Transverse colon (tissue), 4 donors: Measurements from ENCODE around the gene POLR2L. TPM values are rescaled to one million over a fixed set of nuclear protein-coding genes. Genes with fewer than 3 reads are reported as not detected.

ENCODE experiments used
- DNase-seq: peaks from one replicate; pipeline ENCODE4 v3.0.0-alpha.2; 2019
- H3K27ac ChIP-seq, 4 donors: fragments of 200-600 bp; sonication (generic); 2 replicates each; pipeline ENCODE4 v1.5.1; 2016 to 2018; ENCODE audit warnings: inconsistent platforms in 4 of 4
- H3K27me3 ChIP-seq: fragments of 200-600 bp; sonication (generic); 2 replicates; pipeline ENCODE4 v1.5.1; 2017; ENCODE audit warnings: inconsistent platforms
- H3K36me3 ChIP-seq, 4 donors: fragments of 200-600 bp; sonication (generic); 2 replicates each; pipeline ENCODE4 v1.5.1; 2017 to 2019; ENCODE audit warnings: inconsistent platforms in 4 of 4
- H3K4me1 ChIP-seq, 4 donors: fragments of 200-600 bp; sonication (generic); 2 replicates each; pipeline ENCODE4 v1.5.1; 2017 to 2020; ENCODE audit warnings: inconsistent platforms in 4 of 4
- H3K4me3 ChIP-seq, 4 donors: fragments of 200-600 bp; sonication (generic); 1 replicate in 1 of 4; 2 replicates in 3 of 4; pipeline versions ENCODE4 v1.5.1 to v1.6.1; 2017 to 2019; ENCODE audit warnings: inconsistent platforms in 4 of 4
- H3K9me3 ChIP-seq, 2 donors: fragments of 200-600 bp; sonication (generic); 2 replicates each; pipeline ENCODE4 v1.5.1; 2017 to 2019; ENCODE audit warnings: inconsistent platforms in 2 of 2
- EP300 ChIP-seq: sonication (generic); formaldehyde crosslinking; IDR thresholded peaks from one replicate; pipeline ENCODE4 v1.6.1; 2017; ENCODE audit warnings: antibody characterized with exemption, low read depth
- POLR2A ChIP-seq: fragments of 450-650 bp; IDR thresholded peaks from one replicate; pipeline ENCODE4 v1.6.1; 2016; ENCODE audit warnings: antibody characterized with exemption, mild to moderate bottlenecking, moderate library complexity
- POLR2AphosphoS5 ChIP-seq, 3 donors: sonication (generic); formaldehyde crosslinking; IDR thresholded peaks; one replicate each; pipeline ENCODE4 v1.6.1; 2016; ENCODE audit warnings: antibody characterized with exemption in 3 of 3
- WGBS, 2 donors: methylation state at CpG; one replicate each; pipeline ENCODE4 v1.1.5; 2018; ENCODE audit warnings: low coverage in 1 of 2; 5-methylcytosine and 5-hydroxymethylcytosine counted together
- in situ Hi-C, 4 donors: fragments of 200-750 bp; cut with MboI; loops; one replicate each; pipeline versions ENCODE4 v1.15.0 to v1.15.1; 2017; ENCODE audit warnings: low sequenced_read_pairs in 3 of 4, low pct_ligation_motif_present in 1 of 4, low pct_unique_long_range_greater_than_20kb in 1 of 4
- intact Hi-C: fragments of 100-400 bp; cut with DNase I; formaldehyde crosslinking; loops from one replicate; pipeline ENCODE4 v1.15.1; 2023; ENCODE audit warnings: low total_unique reads
- total RNA-seq, 4 donors: library from RNA; depleted of rRNA; stranded (reverse); fragments of >200 nt; gene quantifications; one replicate each; pipeline ENCODE4 v1.1.0, GENCODE V29; 2016
- TF ChIP-seq, protein P1 (sequence below), 5 experiments: fragments of 200-600 bp in 3 of 5; fragments of 450-650 bp in 2 of 5; sonication (generic) in 3 of 5; IDR thresholded peaks; 1 replicate in 2 of 5; 2 replicates in 3 of 5; pipeline ENCODE4 v1.5.1; 2016 to 2017; ENCODE audit warnings: antibody characterized with exemption in 5 of 5, inconsistent platforms in 3 of 5, mild to moderate bottlenecking in 2 of 5, moderate library complexity in 1 of 5

POLR2L gene
- total RNA-seq, 4 donors from 2014 or later: 9.7 to 66.6 (median 32.7) TPM

GRCh38 chr11:793556-793955, 48.8 kb downstream of the POLR2L start:
- no peak overlapping the region for H3K4me3 ChIP-seq
- no peak for DNase-seq
- WGBS, 2 donors: 90% methylated on average over 7 of the region's 7 CpGs; no CpG with 5 or more reads in 1 of the 2 donors
- H3K27me3 ChIP-seq: peaks cover 18% of the 10 kb centered on the region
- H3K4me1 ChIP-seq: peaks cover 16 to 41% (median 32%) of the 10 kb centered on the region in 4 donors
- H3K27ac ChIP-seq: no peak overlapping the region
- no peaks in the 10 kb centered on the region for H3K9me3 ChIP-seq
- intact Hi-C loops: no loop called here
- no peaks in the 10 kb centered on the region for H3K36me3 ChIP-seq
- TF ChIP-seq POLR2A: no peak
- TF ChIP-seq, protein P1, sequence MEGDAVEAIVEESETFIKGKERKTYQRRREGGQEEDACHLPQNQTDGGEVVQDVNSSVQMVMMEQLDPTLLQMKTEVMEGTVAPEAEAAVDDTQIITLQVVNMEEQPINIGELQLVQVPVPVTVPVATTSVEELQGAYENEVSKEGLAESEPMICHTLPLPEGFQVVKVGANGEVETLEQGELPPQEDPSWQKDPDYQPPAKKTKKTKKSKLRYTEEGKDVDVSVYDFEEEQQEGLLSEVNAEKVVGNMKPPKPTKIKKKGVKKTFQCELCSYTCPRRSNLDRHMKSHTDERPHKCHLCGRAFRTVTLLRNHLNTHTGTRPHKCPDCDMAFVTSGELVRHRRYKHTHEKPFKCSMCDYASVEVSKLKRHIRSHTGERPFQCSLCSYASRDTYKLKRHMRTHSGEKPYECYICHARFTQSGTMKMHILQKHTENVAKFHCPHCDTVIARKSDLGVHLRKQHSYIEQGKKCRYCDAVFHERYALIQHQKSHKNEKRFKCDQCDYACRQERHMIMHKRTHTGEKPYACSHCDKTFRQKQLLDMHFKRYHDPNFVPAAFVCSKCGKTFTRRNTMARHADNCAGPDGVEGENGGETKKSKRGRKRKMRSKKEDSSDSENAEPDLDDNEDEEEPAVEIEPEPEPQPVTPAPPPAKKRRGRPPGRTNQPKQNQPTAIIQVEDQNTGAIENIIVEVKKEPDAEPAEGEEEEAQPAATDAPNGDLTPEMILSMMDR (IDR thresholded peaks at IDR 0.05): no peak
- in situ Hi-C loops: no loop called here

DNA sequence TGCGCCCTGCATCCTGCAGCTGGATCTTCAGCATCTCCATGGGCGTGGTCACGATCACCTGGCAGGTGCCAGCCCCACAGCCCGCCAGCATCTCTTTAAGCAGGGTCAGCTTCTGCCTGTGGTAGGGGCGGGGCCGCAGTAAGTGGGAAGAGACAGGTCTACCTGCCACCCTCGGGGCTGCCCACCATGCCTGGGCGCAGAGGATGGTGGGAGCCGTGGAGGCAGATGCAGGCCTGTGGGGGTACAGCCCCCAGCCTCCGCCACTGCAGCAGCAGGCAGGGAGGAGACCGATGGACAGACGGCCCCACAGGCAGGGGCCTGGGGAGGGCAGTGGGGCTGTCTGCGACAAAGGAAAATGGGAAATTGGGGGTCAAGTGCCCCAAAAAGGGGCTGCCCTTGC, 49.5 kb downstream of the POLR2L start:
- TF ChIP-seq EP300 (no peak), POLR2AphosphoS5 (IDR thresholded peaks at IDR 0.05) (no peak), POLR2A (no peak)
- TF ChIP-seq, protein P1 (IDR thresholded peaks at IDR 0.05): no peak
- WGBS, 2 donors: 82% methylated on average over 10 of the region's 13 CpGs; no CpG with 5 or more reads in 1 of the 2 donors
- no peaks in the 10 kb centered on the region for H3K9me3 ChIP-seq
- peaks cover 16 to 38% (median 28%) of the 10 kb centered on the region in 4 donors for H3K4me1 ChIP-seq
- in situ Hi-C loops: no loop called here
- no peak overlapping the region for H3K27ac ChIP-seq
- H3K36me3 ChIP-seq: no peaks in the 10 kb centered on the region
- peaks cover 25% of the 10 kb centered on the region for H3K27me3 ChIP-seq
- no peak for DNase-seq
- H3K4me3 ChIP-seq: no peak overlapping the region
- intact Hi-C loops: no loop called here

- in situ Hi-C loops (no loop called here), intact Hi-C loops (no loop called here)
- 94% methylated on average over 15 of the region's 15 CpGs; no CpG with 5 or more reads in 1 of the 2 donors for WGBS, 2 donors
- H3K9me3 ChIP-seq: no peaks in the 10 kb centered on the region
- H3K4me3 ChIP-seq: no peak overlapping the region
- H3K27me3 ChIP-seq: peaks cover 25% of the 10 kb centered on the region
- peaks cover 16 to 38% (median 28%) of the 10 kb centered on the region in 4 donors for H3K4me1 ChIP-seq
- no peak overlapping the region for H3K27ac ChIP-seq
- no peaks in the 10 kb centered on the region for H3K36me3 ChIP-seq
- no peak for TF ChIP-seq EP300
- no peak for TF ChIP-seq POLR2AphosphoS5 (IDR thresholded peaks at IDR 0.05)
- TF ChIP-seq POLR2A: no peak
- TF ChIP-seq, protein P1 (IDR thresholded peaks at IDR 0.05): no peak
- DNase-seq: no peak
Observed at GRCh38 chr11:792535-792821, 49.9 kb downstream of the POLR2L start.

- H3K4me1 ChIP-seq: peaks cover 14 to 32% (median 24%) of the 10 kb centered on the region in 4 donors
- peaks cover 25% of the 10 kb centered on the region for H3K27me3 ChIP-seq
- H3K4me3 ChIP-seq: no peak overlapping the region
- WGBS, 2 donors: 91 to 93% methylated on average over 3 to 46 of the region's 49 CpGs
- in situ Hi-C loops (no loop called here), intact Hi-C loops (no loop called here)
- no peaks in the 10 kb centered on the region for H3K9me3 ChIP-seq
- H3K27ac ChIP-seq: no peak overlapping the region
- H3K36me3 ChIP-seq: no peaks in the 10 kb centered on the region
- TF ChIP-seq, protein P1 (IDR thresholded peaks at IDR 0.05): no peak
- TF ChIP-seq POLR2A (no peak), POLR2AphosphoS5 (IDR thresholded peaks at IDR 0.05) (no peak), EP300 (no peak)
- DNase-seq: no peak
Observed at GRCh38 chr11:791658-792534, 50.4 kb downstream of the POLR2L start.
